Measurements from ENCODE around the gene GPR22. TPM values are rescaled to one million over a fixed set of nuclear protein-coding genes. Genes with fewer than 3 reads are reported as not detected.
A peak's percentile ranks its signal among the peaks of the same experiment; 100 is the strongest.

Gene GPR22
- total and polyA plus RNA-seq, 8 donors = 0.06 to 0.13 (median 0.10) TPM; not detected in 5

DNA sequence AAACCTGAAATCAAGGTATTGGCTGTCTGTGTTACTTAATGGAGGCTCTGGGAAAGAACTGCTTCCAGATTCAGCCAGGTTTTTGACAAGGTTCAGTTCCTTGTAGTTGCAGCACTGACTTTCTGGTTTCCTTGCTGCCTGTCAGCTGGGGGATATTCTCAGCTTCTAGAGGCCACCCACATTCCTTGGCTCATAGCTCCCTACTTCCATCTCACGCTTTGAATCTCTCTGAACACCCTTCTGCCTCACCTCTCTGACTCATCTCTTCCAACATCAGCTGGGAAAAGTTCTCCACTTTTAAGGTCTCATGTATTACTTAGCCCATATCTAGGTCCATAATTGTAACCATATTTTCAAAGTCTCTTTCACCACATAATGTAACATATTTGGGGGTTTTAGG lies 22.9 kb upstream of the GPR22 start:
- ATAC-seq = no peak
- intact Hi-C loops (cut with DNase I) = no loop called here
- H3K36me3 ChIP-seq = no peaks in the 10 kb centered on the region
- DNase-seq = no peak
- no peaks in the 10 kb centered on the region for H3K9me3 ChIP-seq
- TF ChIP-seq CTCF (IDR thresholded peaks at IDR 0.05) = no peak
- H3K4me3 ChIP-seq = no peak overlapping the region
- H3K4me1 ChIP-seq = no peaks in the 10 kb centered on the region
- no peaks in the 10 kb centered on the region for H3K27me3 ChIP-seq
- no peak overlapping the region for H3K27ac ChIP-seq

- no peaks in the 10 kb centered on the region for H3K36me3 ChIP-seq
- TF ChIP-seq CTCF (IDR thresholded peaks at IDR 0.05) = no peak
- ATAC-seq = no peak
Observed at GRCh38 chr7:107450970-107451369, 18.9 kb upstream of the GPR22 start.

DNA sequence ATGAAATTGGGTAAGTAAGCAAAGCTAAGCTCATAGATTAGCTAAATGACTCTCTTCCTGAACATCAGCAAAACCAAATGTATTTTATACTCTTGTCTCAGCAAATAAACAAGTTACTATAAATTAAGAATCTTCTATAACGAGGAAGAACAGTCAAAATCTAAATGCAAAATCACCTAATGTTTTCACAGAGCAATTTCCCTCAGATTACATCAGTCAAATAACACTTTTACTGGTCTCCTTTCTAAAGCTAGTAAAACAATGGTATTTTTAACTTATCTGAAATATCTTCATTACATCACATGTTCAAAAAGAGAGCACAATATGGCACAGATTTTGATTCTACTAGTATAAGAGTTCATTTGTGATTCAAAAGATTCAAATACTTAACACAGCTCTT lies 16.5 kb upstream of the GPR22 start:
- no peak for TF ChIP-seq CTCF (IDR thresholded peaks at IDR 0.05)
- intact Hi-C loops (cut with DNase I) = no loop called here
- Histone ChIP-seq H3K4me3 (no peak overlapping the region), H3K36me3 (no peaks in the 10 kb centered on the region), H3K27me3 (no peaks in the 10 kb centered on the region), H3K4me1 (no peaks in the 10 kb centered on the region), H3K27ac (no peak overlapping the region), H3K9me3 (no peaks in the 10 kb centered on the region)
- DNase-seq (no peak), ATAC-seq (no peak)

More at GRCh38 chr7:107450970-107451369, 18.9 kb upstream of the GPR22 start:
- Histone ChIP-seq H3K27ac (no peak overlapping the region), H3K9me3 (no peaks in the 10 kb centered on the region), H3K4me3 (no peak overlapping the region), H3K4me1 (no peaks in the 10 kb centered on the region), H3K27me3 (no peaks in the 10 kb centered on the region)
- intact Hi-C loops (cut with DNase I) = no loop called here
- no peak for DNase-seq

- no peak for ATAC-seq
- Histone ChIP-seq H3K27me3 (no peaks in the 10 kb centered on the region), H3K4me1 (no peaks in the 10 kb centered on the region), H3K9me3 (no peaks in the 10 kb centered on the region), H3K27ac (no peak overlapping the region), H3K36me3 (peaks cover 0 to 5% of the 10 kb centered on the region in 2 donors), H3K4me3 (no peak overlapping the region)
- intact Hi-C loops (cut with DNase I) = loop anchor here in 1 of 2 donors (5.0 kb wide), 1 partner anchor 265 kb away; no protein-coding TSS in a partner anchor
- TF ChIP-seq CTCF (IDR thresholded peaks at IDR 0.05) = no peak
- DNase-seq = no peak
Observed at GRCh38 chr7:107461938-107462533, 7.8 kb upstream of the GPR22 start.

DNA sequence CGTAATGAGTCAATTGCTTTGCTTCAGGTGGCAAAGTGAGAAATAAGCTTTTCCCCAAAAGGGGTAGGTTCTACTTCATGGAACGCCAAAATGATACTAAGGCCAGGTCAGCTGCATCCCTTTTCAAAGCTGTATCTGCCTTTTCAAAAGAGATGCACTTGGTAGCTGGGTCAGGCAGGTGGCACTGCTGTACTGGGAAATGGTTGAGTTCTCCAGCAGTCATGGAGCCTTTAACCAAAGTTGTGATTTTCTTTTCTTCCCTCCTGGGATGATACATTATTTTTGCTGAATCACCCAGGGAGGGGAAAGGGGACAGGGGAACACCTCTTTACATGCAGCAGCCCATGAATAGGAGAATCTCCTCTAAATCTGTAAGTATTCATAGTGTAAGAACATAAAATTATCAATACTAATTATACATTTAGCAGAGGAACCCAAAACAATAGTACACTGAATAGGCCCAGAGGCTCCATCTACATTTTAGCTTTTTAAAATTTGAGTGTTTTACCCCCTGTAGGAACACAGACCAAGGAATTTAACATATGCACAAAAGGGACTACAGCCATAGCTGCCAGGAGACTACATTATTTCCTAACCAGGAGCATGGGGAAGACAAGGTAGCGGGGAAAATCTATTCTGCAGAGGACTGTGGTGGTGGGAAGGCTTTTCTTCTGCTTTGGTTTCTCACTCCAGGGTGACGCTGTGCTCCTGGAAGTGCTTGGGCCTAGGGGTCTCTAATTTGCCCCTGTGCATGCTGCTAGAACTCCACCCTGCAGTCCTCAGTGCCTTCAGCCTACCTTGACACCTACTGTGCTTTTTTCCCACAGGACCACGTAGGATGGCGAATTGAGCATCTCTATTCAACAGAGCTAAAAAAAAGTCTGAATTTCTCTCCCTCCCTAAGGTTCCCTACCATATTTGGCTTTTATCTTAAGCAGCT lies 6.4 kb upstream of the GPR22 start:
- Histone ChIP-seq H3K27me3 (no peaks in the 10 kb centered on the region), H3K4me3 (no peak overlapping the region), H3K9me3 (no peaks in the 10 kb centered on the region), H3K36me3 (peaks cover 0 to 5% of the 10 kb centered on the region in 2 donors), H3K4me1 (no peaks in the 10 kb centered on the region), H3K27ac (no peak overlapping the region)
- ATAC-seq = peak; percentile 94
- peak; percentile 62 to 63 for TF ChIP-seq CTCF (IDR thresholded peaks at IDR 0.05)
- intact Hi-C loops (cut with DNase I) = loop anchor here in 1 of 2 donors (5.0 kb wide), 1 partner anchor 264 kb away; no protein-coding TSS in a partner anchor
- DNase-seq = peak in 3 of 4 donors; percentile 34 to 74 (median 38)

All from left lung (tissue), 10 donors.